Progenitor cell of endocrine pancreas (in vitro differentiated cells): ENCODE results near the gene PPP6R3. TPM values are rescaled to one million over a fixed set of nuclear protein-coding genes. Genes with fewer than 3 reads are reported as not detected.

Experiments used
- DNase-seq: peaks from one replicate; pipeline ENCODE4 v3.0.0; 2021; ENCODE audit warnings: low spot score; ENCODE audit not compliant: unreplicated experiment
- H3K27ac Mint-ChIP-seq: 2 replicates; pipeline ENCODE4 v1.8.0; 2021; ENCODE audit warnings: mild to moderate bottlenecking, moderate library complexity, mixed read lengths
- H3K27me3 Mint-ChIP-seq: 2 replicates; pipeline ENCODE4 v1.8.0; 2021; ENCODE audit warnings: mixed read lengths
- H3K36me3 Mint-ChIP-seq: 2 replicates; pipeline ENCODE4 v1.8.0; 2022; ENCODE audit warnings: mixed read lengths; ENCODE audit not compliant: insufficient read depth
- H3K4me1 Mint-ChIP-seq: 2 replicates; pipeline ENCODE4 v1.8.0; 2021; ENCODE audit warnings: low read depth, mixed read lengths
- H3K4me3 Mint-ChIP-seq: 2 replicates; pipeline ENCODE4 v1.8.0; 2021; ENCODE audit warnings: low read depth, mild to moderate bottlenecking, moderate library complexity, mixed read lengths
- H3K9me3 Mint-ChIP-seq: 2 replicates; pipeline ENCODE4 v1.8.0; 2021; ENCODE audit warnings: low read depth, mixed read lengths
- total RNA-seq: library from RNA; stranded (reverse); gene quantifications from 2 replicates; pipeline ENCODE4 v1.2.1, GENCODE V29; 2021
- TF ChIP-seq, protein P1 (sequence below): fragments of 200-600 bp; sonication (generic); IDR thresholded peaks from one replicate; pipeline ENCODE4 v1.5.0; 2021; ENCODE audit warnings: antibody characterized with exemption, mild to moderate bottlenecking; ENCODE audit not compliant: unreplicated experiment

The PPP6R3 gene
- total RNA-seq, 1 donor from 2014 or later: 124 TPM

DNA sequence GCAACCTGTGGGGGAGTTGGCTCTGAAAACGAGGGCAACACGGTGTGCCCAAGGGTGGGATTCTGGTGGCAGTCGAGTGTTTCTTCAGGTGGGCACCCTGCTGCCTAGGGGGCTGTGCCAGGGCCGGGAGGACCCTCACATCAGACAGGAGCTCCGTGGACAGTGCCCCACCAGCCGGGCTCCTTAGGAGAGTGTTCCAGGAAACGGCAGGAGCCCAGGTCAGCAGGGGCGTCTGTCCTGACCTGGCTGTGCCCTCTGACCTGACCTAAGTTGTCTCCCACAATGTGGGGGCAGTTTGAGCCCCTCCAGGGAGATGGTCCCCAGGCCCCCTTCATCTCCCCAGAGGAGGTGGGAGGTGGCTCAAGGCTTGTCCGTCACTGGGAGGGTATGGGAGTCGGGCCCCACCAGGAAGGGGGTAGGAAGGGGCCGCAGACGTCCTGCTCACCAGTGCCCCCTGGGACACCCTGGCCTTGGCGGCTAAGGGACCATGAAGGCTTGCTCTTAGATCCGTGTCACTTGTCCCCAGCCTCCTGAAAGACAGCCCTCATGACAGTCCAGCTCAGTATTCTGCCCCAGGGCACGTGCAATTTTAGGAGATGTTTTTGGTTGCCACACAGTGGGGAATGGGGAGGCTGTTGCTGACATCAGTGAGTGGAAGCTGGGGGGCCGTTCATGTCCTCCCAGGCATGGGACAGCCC, 191.6 kb downstream of the PPP6R3 start:
- Mint-ChIP-seq H3K9me3 (peaks cover 4% of the 10 kb centered on the region), H3K4me3 (no peak overlapping the region), H3K27me3 (peaks cover 7% of the 10 kb centered on the region), H3K27ac (no peak overlapping the region), H3K36me3 (no peaks in the 10 kb centered on the region), H3K4me1 (peaks cover 1% of the 10 kb centered on the region)
- no peak for DNase-seq
- TF ChIP-seq, protein P1, sequence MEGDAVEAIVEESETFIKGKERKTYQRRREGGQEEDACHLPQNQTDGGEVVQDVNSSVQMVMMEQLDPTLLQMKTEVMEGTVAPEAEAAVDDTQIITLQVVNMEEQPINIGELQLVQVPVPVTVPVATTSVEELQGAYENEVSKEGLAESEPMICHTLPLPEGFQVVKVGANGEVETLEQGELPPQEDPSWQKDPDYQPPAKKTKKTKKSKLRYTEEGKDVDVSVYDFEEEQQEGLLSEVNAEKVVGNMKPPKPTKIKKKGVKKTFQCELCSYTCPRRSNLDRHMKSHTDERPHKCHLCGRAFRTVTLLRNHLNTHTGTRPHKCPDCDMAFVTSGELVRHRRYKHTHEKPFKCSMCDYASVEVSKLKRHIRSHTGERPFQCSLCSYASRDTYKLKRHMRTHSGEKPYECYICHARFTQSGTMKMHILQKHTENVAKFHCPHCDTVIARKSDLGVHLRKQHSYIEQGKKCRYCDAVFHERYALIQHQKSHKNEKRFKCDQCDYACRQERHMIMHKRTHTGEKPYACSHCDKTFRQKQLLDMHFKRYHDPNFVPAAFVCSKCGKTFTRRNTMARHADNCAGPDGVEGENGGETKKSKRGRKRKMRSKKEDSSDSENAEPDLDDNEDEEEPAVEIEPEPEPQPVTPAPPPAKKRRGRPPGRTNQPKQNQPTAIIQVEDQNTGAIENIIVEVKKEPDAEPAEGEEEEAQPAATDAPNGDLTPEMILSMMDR: no peak

DNA sequence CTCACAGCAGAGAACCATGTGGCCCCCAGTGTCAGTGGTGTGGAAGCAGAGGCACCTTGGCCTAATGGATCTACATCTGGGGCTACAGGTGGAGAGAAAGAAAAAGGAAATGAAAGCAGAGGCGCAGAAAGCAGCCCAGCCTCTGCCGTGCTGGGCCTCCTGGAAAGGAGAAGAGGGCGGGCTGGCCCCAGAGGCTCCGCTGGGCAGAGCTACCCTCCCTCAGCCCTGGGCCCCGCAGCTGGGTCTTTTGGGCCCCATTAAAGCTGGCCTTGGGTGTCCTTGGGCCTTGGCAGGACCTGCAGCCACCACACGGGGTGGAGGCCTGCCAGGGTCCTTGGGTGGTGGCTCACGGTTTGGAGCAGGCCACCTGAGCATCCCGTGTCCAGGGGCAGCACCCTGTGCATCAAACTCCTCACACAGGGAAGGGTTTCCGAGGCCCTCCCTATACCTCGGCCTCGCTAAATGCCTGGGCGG, 192.2 kb downstream of the PPP6R3 start:
- DNase-seq: no peak
- no peaks in the 10 kb centered on the region for H3K9me3 Mint-ChIP-seq
- H3K27me3 Mint-ChIP-seq: peaks cover 4% of the 10 kb centered on the region
- no peak overlapping the region for H3K4me3 Mint-ChIP-seq
- no peaks in the 10 kb centered on the region for H3K36me3 Mint-ChIP-seq
- H3K4me1 Mint-ChIP-seq: peaks cover 1% of the 10 kb centered on the region
- no peak overlapping the region for H3K27ac Mint-ChIP-seq
- TF ChIP-seq, protein P1: no peak

DNA sequence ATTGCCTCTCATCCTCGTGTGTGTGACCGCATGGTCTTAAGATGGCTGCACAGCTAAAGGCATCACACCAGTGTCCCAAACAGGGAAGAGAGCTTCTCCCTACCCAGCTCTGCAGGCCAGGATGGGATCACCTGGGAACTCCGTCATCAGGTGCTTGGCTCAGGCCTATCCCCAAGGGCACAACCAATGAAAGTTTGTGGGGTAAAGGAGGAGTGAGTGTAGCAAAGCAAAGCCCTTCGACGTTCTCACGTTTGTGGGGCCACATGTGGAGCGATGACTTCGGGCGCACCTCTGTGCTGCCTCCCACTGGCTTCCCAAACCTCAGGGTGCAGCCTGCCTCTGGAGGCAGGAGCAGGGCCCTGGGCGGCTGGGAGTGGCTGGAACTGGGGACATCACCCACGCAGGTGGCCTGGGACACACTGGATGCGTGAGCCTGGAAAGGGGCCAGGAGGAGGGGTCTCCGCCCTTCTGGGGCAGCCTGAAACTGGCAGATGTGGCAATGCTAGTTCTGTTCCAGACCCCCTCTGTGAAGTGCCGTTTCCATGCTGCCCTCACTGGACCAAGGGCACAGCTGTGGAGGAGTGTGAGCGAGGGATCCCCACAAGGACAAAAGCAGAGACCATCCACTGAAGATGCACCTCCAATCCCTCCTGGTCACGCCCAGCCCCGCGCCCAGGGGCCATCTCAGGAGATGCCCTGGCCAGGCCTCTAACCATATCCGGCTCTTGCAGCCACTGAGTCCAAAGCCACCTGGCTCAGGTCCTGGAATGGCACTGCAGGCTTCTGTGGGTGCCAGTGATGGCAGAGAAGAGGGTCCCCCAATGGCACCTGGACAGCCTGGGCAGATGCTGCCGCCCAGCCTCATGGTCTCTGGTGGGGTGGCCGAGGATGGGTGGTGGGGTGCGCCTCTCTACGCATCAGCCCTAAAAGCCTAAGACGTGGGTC, 193.2 kb downstream of the PPP6R3 start:
- peaks cover 6% of the 10 kb centered on the region for H3K27me3 Mint-ChIP-seq
- DNase-seq: no peak
- H3K9me3 Mint-ChIP-seq: no peaks in the 10 kb centered on the region
- H3K4me1 Mint-ChIP-seq: peaks cover 1% of the 10 kb centered on the region
- TF ChIP-seq, protein P1: no peak
- no peak overlapping the region for H3K4me3 Mint-ChIP-seq
- no peak overlapping the region for H3K27ac Mint-ChIP-seq
- H3K36me3 Mint-ChIP-seq: no peaks in the 10 kb centered on the region

DNA sequence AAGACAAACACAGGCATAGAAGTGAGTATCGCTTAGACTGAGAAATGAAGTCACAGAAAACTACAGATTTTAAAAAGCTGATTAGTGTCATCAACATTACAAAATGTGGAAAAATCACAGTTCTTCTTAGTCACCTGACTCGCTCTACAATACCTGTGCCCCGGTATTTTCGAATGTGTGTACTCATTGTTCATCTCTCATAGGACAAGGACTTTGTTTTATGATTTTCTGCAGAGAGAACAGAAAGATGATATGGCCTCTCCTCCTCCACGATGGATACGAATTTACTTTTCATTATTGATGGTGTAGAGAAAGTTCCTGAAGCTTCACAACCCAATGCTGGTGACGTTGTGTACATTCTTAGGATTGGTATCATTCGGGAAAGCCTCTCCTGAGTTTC, 194.4 kb downstream of the PPP6R3 start:
- TF ChIP-seq, protein P1: no peak
- Mint-ChIP-seq H3K36me3 (no peaks in the 10 kb centered on the region), H3K27ac (no peak overlapping the region), H3K27me3 (peaks cover 4% of the 10 kb centered on the region), H3K9me3 (no peaks in the 10 kb centered on the region), H3K4me3 (no peak overlapping the region), H3K4me1 (peaks cover 1% of the 10 kb centered on the region)
- no peak for DNase-seq

DNA sequence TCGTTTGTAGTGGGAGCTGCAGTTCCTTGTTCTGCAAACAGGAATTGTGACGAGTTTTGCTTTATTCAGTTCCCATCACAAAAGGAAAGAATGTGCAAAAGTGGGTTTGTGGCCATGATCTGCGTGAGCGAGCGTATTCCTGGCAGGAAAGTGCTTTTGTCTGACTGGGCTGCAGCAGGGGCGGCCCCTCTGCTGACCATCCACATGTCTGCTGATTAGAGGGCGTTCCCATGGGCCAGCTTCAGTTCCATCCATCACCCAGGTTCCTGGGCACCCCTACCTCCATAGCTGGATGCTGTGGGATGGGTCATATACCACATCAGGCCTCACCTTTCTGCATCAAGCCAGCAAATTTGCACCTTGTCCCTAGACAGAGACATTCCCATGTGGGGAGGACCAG, 194.9 kb downstream of the PPP6R3 start:
- no peak overlapping the region for H3K4me3 Mint-ChIP-seq
- no peak overlapping the region for H3K27ac Mint-ChIP-seq
- peaks cover 1% of the 10 kb centered on the region for H3K4me1 Mint-ChIP-seq
- DNase-seq: no peak
- TF ChIP-seq, protein P1: no peak
- H3K9me3 Mint-ChIP-seq: no peaks in the 10 kb centered on the region
- no peaks in the 10 kb centered on the region for H3K36me3 Mint-ChIP-seq
- peaks cover 4% of the 10 kb centered on the region for H3K27me3 Mint-ChIP-seq
